Fibroblast of skin of right biceps (primary cell): ENCODE measurements around the gene ZNF648.
"Not testable (repeated sequence)": the region's sequence is repeated elsewhere in the genome, so short reads cannot be mapped to it uniquely, and the experiment has no call there.

Source experiments
- DNase-seq: peaks from one replicate; pipeline ENCODE4 v3.0.0-alpha.2; 2013

The ZNF648 gene

DNA sequence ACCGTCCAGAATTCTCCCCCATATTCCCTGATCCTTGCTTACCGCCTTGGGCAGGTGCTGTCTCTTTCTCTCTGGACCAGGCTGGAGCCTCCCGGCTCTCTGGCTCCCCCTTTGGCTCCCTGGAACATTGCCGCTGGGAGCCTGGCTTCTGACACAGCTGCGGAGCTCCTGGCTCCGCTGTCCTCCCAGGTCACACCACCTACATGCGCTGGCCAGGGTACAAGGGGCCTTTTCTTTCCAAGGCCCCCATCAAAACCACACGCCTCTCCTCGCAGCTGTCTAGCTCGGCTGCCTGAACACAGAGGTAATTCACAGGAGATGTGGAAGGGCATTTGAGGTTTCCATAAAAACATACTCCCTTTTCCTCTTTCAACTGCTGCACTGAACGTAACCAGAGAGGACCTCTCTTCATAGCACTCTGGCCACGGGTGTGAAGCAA, 7.5 kb upstream of the ZNF648 start:
- peak; percentile 15 for DNase-seq

DNA sequence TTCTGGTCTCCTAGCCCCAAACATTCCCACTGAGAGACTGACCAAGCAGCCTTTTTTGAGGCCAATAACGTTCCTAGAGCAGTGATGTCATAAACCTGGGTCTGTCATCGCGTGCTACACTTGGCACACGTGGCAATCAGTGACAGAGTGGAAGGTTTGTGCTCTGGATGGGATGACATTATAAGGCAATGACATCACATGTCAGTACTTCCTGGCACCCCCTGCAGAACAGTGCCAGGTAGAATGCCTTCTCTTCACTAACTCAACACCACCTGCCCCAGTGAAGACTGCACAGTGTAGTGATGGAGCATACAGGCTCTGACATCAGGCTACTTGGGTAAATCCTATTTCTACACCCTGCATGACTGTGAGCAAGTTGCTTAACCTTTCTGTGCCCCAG, 5.4 kb upstream of the ZNF648 start:
- no peak for DNase-seq

DNA sequence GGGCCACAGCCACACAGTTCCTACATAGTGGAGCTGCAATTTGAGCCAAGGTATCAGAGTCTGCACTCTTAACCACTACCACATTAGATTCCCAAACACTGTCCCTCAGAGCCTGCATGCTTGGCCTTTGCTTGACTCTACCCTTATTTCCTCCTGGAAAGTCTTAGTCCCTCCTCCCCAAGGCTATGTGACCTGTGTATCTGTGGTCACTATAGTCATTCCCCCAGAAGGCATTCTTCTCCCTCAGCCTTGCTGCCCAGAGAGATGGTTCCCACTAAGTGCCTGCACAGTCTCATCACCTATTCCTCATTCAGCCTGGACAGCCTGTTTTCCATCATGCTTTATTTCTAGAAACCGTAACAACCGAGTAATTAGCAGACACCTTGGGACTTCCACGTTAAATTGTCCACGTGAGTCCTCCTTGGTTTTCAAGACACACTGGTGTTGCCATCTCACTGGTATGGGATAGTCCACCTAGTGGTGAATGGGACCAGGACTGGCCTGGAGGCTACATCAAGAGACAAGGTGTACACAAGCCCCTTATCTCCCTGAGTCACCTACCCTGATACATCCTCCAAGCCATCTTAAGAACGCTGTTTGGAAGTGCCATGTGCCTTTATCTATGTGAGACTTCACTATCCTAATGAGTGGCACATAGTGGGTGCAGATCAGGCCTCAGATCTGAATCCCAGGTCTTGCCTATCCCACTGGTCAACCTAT, 3.8 kb upstream of the ZNF648 start:
- DNase-seq: no peak

DNA sequence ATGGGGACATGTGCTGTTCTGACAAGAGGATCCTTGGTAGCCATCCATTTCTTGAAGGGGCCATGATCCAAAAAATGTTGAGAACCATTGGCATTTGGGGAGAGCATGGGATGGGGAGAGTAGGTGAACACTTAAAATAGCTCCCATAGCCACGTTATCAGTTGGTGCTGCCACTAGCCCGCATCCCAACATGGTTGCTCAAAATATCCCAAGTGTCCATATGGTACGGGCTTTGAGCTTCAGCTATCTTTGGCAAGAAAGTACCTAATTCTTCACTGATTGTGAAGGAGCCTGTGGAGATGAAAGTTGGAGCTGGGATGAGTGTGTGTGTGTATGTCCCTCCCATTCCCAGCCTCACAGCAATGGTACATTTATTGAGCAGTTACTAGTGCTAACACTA, 3.1 kb upstream of the ZNF648 start:
- DNase-seq: no peak

DNA sequence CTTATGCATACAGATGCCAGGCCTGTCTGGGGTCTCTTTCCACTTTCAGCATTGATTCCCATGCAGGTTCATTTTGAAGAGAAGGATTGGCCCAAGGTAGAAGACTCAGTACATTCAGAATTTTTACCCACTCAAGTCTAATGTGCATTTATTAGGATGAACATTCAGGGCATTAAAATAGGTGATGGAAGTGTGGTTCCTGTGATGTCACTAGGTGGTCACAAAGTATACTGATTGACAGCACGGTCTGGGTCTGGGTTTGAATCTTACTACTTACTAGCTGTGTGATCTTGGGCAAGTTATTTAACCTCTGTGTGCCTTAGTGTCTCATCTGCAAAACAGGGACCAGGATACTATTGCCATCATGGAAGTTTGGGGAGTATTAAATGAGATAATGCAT, 711 bp upstream of the ZNF648 start:
- no peak for DNase-seq

DNA sequence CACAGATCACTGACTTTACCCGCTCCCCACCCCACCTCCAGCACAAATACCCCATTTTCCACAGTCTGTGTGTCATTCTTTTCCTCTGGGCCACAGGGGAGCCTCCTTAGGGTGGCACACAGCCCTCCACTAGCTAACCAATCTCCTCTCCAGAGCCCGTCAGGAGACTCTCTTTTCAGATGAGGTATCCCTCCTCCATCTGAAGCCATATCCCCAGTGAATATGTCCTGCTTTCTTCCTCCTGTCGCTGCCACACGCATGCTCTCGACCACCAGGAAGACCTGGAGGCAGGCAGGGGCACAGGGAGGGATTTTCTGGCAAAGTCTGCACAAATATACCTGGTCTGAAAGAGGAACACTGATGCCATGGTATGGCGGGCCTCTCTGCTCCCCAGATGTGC, 635 bp downstream of the ZNF648 start:
- no peak for DNase-seq

DNA sequence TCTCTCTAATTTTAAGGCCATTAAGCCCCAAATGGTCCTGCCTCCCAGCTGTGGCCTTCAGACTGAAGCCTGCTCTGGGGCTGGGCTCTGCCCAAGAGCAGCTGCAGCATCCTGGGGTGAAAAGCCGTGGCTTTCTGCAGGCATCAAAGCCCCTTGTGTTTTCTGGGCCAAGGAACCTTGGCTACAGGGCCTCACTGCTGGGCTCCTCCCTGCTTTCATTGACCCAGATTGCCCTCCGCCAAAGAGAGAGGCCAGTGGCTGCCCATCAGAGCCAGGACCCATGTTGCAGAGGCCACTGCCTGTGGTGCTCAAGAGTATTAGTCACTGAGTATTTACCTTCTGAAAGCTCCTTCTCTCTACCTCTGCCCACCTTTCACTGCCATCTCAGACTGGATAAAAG, 1.6 kb downstream of the ZNF648 start:
- no peak for DNase-seq

DNA sequence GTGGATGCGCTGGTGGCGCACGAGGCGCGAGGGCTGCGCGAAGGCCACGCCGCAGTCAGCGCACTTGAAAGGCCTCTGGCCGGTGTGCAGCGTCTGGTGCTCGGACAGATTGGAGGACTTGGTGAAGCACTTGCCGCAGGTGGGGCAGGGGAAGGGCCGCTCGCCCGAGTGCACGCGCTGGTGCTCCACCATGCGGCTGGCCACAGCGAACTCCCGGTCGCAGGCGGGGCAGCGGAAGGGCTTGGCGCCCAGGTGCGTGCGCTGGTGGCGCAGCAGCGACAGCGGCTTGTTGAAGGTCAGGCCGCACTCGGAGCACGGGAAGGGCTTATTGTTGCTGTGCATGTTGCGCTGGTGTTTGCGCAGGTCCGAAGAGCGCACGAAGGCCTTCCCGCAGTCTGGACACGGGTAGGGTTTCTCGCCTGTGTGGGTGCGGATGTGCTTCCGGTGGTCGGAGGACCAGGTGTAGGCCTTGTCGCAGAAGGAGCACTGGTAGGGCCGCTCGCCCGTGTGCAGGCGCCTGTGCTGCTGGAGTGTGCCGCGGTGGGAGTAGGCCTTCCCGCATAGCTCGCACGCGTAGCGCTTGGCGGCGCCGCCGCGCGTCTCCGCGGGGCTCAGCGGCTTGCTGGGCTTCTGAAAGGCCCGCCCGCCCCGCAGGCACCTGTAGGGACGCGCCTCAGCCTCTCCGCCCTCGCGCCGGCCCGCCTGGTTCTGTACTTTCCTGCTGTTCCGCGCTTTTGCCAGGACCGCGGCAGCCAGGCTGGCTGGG, 4.7 kb downstream of the ZNF648 start:
- DNase-seq: no peak

DNA sequence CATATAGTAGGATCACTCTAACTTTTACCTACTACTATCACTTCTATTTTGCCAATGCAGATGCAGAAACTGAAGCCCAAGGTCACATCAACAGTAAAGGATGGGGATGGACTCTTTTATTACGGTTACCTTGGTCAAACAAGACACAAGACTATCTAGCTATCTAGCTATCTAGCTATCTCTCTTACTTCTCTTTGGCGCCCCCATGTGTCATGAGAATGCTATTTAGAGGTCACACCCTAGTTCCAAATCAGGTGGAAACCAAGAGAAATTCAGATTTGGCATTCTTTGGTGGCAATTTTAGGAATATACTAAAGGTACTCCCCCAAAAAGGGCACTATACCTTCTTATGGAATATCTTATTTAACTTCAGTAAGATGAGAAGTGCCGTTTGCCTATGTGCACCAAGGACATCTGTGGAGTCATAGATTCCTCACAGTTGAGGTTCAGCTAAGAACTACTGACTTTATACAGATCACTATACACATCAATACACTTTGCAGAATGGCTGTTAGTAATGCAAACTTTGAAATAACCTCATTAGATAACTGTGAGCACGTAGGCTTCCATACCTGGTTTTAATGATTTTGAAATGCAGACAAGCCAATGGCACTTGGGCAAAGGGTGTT, 6.7 kb downstream of the ZNF648 start:
- DNase-seq: peak; percentile 22

DNA sequence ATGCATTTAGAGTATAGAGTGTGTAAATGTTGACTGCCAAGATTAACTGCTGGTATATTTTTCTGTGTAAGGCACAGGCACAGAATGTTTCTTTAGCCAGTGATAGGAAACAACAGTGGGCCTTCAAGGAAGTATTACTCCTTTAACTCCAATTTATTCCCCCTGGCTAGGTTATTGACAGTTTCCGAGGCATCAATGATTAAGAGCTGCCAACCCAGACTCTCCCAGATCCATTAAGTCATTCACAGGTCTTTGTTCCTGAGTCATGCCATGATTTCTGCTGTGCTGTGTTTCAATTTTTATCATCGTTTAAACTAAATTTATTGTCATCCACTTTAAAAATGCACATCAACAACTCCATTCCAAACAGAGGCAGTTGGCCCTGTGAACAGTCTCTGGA, 9.2 kb downstream of the ZNF648 start:
- no peak for DNase-seq

DNA sequence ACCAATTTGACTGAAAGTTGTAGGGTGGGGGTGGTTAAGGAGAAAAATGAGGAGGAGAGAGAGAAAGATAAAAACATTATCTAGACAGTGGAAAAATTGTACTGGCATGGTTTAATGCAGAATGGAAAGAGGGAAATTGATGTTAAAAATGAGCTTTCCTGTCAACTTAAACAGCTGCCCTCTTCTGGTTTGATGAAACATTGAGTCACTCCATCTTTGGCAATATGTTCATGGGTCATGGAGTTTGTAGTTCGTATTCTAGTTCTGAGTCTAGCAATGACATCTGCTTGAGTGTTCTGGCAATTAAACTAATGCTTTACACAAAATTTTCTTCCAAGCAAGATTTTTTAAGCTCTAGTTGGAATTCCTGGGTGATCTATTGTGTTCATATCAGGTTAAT, 9.6 kb downstream of the ZNF648 start:
- DNase-seq: no peak

DNA sequence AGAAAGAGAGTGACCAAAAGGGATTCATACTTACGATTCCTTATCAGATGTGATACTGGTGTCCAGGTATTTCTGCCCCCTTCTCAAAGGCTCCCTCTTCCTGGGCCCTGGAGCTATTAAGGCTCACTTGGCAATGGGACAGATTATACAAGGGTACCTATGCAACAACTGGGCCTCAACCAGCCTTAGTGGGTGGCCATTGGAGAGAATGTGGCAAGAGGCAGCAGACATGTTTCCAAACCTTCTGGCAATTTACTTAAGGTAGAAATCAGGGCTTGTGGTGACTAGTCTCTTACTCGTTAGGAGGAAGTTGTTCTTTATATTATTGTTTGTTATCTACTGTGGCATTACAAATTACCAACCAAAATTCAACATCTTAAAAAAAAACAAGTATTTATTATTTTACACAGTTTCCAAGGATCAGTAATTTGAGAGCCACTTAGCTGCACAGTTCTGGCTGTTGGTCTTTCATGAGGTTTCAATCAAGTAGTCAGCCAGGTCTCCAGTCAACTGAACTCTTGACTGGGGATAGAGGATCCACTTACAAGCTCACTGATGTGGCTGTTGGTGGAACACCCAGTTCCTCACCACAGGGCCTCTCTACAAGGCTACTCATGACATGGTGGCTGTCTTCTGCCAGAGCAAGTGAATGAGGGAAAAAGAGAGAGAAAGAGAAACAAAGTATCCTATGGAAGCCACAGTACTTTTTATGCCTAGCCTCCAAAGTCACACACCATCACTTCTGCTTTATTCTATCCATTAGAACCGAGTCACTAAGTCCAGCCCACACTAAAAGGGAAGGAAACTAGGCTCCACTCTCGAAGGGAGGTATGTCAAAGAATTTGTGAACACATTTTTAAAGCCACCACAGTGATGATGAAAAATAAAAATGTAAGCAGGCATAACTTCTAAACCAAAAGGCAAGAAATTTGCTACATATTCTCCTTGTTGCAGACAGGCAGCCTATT, 10.7 kb downstream of the ZNF648 start:
- DNase-seq: no peak

DNA sequence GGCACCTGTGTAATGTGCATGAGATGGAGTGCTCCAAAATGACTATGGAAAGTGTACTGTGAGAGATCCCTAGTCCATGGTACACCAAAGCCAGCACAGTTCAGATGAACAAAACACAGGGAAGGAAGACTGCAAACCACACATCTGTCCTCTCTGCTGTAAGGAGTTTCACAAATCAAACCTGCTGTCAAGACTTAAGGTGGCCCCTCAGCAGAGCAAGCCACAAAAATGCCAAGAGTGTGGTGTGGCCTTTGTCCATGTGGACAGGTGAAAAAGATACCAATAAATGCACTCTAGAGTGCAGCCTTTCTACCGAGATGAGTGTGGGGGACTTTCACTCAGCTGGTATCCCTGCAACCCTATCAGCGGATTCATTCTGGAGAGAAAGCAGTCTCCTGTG, 12.9 kb downstream of the ZNF648 start:
- no peak for DNase-seq

DNA sequence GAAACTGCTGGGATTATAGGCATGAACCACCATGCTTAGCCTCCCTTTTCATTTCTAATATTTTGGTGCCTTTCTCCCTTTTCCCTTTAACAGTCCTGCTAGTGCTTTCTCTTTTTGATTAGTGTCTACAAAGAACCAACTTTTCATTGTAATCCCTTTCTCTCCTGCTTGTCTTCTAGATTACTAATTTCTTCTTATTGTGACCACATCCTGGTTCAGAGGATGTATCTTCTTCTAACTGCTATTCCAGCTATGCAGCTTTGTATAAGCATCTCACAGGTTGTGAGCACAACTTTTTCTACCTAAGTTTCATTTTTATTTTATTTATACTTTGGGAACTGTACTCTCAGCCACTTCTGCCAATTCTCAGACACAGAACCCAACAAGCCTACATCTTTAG, 14.7 kb downstream of the ZNF648 start:
- no peak for DNase-seq

DNA sequence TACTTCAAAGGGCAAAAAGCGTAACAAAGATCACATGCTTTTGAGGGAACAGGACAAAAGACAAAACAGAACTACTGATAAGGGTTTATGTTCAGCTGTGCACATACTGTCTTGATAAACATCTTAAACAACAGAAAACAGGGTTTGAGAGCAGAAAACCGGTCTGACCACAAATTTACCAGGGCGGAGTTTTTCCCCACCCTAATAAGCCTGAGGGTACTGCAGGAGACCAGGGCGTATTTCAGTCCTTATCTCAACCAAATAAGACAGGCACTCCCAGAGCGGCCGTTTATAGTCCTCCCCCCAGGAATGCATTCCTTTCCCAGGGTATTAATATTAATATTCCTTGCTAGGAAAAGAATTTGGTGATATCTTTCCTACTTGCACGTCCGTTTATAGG, 16.0 kb downstream of the ZNF648 start:
- DNase-seq: not testable (repeated sequence)

DNA sequence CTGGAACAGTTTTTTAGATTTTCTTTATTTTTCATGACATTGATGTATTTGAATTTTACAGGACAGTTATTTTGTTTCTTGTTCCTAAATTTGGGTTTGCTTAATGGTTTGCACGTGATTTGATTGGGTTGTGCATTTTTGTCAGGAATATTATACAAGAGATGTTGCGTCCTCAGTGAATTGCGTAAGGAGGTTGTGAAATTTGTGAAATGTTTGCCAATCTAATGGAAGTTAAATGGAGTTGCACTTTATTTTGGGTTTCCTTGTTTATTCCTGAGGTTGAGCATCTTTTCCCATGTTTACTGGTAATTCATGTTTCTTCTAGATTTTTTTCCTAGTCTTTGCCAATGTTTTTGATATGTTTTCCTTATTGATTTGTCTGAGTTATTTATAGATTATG, 19.9 kb downstream of the ZNF648 start:
- no peak for DNase-seq

DNA sequence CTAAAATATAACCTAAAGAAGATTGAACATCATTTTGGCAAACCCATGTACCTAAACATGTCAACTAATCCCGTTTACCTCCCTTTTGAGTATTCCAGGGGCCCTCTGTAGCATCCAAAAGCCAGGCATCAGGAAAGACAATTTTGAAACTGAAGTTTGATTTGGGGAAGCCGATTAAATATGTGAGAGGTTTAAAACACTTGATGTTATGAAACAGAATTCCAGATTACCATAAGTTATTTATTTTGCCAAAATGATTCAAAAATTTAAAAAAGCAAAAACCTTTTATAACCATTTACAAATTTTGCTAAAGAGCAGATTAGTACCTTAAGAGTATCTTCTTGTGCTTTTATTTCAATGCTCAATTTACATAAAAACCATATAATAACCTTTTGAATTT, 23.3 kb downstream of the ZNF648 start:
- DNase-seq: no peak

DNA sequence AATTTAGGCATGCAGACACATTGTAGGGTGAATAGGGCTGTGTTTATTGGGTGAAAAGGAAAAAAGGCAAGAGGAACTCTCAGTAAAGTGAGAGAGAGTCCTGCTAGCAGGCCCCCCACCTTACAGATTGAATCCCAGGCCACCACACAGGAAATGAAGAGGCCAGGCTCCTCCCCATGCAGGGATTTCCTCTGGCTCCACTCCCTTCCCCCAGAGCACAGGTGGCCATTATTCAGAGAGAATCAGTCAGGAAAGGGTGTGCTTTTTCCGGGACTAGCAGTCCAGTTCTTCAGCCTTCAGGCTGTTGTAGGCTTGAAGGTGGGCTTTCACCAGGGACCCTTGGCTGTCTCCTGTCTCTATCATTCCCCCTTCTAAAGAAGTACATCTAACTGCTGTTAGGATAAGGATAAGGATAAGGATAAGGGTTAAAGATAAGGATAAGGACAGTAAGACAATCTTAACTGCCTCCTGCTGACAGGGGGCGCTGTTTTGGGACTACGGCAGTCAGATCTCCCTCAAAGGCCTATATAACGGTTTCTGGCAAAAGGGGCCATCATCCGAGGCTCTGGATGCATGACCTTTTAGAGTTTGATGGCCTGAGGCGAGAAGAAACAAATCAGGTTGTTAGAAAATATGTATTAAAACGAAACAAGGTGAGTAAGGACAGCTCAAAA, 26.3 kb downstream of the ZNF648 start:
- DNase-seq: no peak

DNA sequence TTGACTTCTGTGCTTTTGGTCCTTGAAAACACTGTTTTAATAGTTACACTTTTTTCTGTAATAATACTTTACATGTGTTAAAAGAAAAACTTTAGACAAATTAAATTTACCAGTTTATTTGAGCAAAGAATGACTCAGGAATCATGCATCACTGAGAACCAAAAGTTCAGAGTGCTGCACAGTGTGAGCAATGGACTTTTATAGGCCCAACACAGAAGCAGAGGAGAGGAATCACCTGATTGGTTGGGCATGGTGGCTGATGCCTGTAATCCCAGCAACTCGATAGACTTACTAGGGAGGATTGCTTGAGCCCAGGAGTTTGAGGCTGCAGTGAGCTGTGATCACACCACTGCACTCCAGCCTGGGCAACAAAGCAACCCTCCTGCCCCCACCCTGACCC, 29.3 kb downstream of the ZNF648 start:
- no peak for DNase-seq

DNA sequence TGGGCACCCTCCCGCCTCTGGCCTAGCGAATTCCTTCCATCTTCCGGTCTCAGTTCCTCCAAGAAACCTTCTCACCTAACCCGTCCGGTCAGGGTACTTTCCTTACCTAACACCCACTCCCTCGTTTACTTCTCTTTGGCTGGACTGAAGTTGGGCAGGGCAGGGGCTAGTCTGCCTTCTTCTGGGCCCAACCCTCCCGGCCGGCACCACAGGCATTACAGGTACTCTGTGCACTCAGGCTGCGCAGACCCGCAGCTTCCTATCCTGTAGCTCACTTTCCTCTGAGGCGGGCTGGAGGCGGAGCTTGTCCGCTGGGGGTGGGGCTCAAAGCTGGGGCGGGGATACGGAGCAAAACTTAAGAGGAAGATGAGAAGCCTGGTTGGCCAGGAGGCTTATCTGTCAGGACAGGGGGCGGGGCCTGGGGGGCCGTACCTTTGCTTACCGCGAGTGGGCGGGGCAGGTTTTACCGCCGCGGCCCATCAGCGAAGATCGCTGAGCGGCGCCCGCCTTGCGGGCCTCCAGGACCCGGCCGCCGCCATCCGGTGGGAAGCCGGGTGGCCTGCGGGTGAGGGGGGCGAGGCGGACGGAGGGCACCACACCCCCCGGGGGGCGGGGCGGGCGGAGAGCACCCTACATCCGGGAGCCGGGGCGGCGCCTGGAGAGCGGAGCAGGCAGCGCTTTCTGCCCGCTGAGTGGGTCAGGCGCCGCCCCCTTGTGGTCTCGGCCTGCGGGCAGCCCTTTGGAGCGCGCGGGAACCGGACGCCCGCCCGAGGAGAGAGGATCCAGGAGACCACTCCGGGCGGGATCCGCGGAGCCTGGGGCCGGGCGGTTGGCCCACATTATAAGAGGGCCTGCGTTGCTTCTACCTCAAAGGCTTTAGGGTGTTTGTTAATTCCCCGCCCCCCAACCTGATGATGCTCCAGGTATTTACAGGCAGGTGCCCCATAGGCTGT, 31.9 kb downstream of the ZNF648 start:
- DNase-seq: peak; percentile 91

DNA sequence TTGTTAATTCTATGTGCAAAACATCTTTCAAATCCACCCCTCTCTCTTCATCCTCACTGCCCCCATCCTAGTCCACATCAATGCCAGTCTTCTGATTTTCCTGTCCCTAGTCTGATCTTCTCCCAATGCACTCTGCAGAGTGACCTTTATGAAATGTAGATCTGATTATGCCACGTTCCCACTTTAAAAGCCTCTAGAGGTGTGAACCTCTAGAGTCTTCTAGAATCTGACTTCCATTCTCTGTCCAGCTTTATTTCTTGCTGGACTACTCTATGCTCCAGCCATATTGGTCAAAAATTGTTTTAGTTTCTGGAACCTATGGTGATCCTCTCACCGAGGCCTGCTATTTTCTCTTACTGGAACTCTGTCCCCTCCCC, 32.5 kb downstream of the ZNF648 start:
- DNase-seq: no peak
